ENCODE results near the gene SERTAD2.

SERTAD2 gene

GRCh38 chr2:64627860-64628841, 25.6 kb downstream of the SERTAD2 start:
- no peak for DNase-seq

GRCh38 chr2:64626963-64627760, 26.6 kb downstream of the SERTAD2 start:
- no peak for DNase-seq

GRCh38 chr2:64626146-64626809, 27.4 kb downstream of the SERTAD2 start:
- no peak for DNase-seq

- peak; percentile 32 to 52 for DNase-seq
Measured at GRCh38 chr2:64625299-64626145, 28.2 kb downstream of the SERTAD2 start.

- no peak for DNase-seq
Measured at GRCh38 chr2:64624862-64625261, 28.9 kb downstream of the SERTAD2 start.

GRCh38 chr2:64624108-64624610, 29.6 kb downstream of the SERTAD2 start:
- DNase-seq = no peak

GRCh38 chr2:64623242-64623850, 30.4 kb downstream of the SERTAD2 start:
- DNase-seq = no peak

- no peak for DNase-seq
Measured at GRCh38 chr2:64622443-64623241, 31.1 kb downstream of the SERTAD2 start.

- no peak for DNase-seq
Measured at GRCh38 chr2:64620661-64621060, 33.1 kb downstream of the SERTAD2 start.

GRCh38 chr2:64617631-64618151, 36.0 kb downstream of the SERTAD2 start:
- DNase-seq = peak in 1 of 2 donors; percentile 56

GRCh38 chr2:64615844-64616536, 37.7 kb downstream of the SERTAD2 start:
- DNase-seq = no peak

GRCh38 chr2:64615192-64615763, 38.4 kb downstream of the SERTAD2 start:
- no peak for DNase-seq

GRCh38 chr2:64613276-64613675, 40.4 kb downstream of the SERTAD2 start:
- no peak for DNase-seq

- no peak for DNase-seq
Measured at GRCh38 chr2:64612575-64613195, 41.0 kb downstream of the SERTAD2 start.

- DNase-seq = no peak
Measured at GRCh38 chr2:64610316-64610855, 43.3 kb downstream of the SERTAD2 start.

GRCh38 chr2:64609942-64610281, 43.8 kb downstream of the SERTAD2 start:
- no peak for DNase-seq

GRCh38 chr2:64609227-64609941, 44.3 kb downstream of the SERTAD2 start:
- DNase-seq = peak; percentile 64 to 83

- DNase-seq = peak in 1 of 2 donors; percentile 24
Measured at GRCh38 chr2:64608867-64609226, 44.9 kb downstream of the SERTAD2 start.
